ENCODE results near the gene MSL2.
"Not testable (repeated sequence)": the region's sequence is repeated elsewhere in the genome, so short reads cannot be mapped to it uniquely, and the experiment has no call there.

MSL2 gene
- total RNA-seq: 13.8 to 51.2 (median 23.1) reads per million in 18 experiments

- DNase-seq: no peak
These were observed at the start of gene MSL2 for GRCh38 chr3:136196064-136196400. Gene MSL2, minus strand, starts transcription at chr3:136196335. Its CDS starts 1,222 bp downstream, at chr3:136195113.

GRCh38 chr3:136245691-136246090 lies 49.6 kb upstream of the MSL2 start:
- DNase-seq: no peak

- DNase-seq: no peak
These were observed 43.0 kb upstream of the MSL2 start for GRCh38 chr3:136239094-136239493.

- DNase-seq: no peak
These were observed 42.0 kb upstream of the MSL2 start for GRCh38 chr3:136237961-136238649.

GRCh38 chr3:136237103-136237502 lies 41.0 kb upstream of the MSL2 start:
- no peak for DNase-seq

- DNase-seq: no peak
These were observed 40.0 kb upstream of the MSL2 start for GRCh38 chr3:136236109-136236508.

- DNase-seq: no peak
These were observed 39.4 kb upstream of the MSL2 start for GRCh38 chr3:136235545-136235944.

GRCh38 chr3:136232413-136232812 lies 36.3 kb upstream of the MSL2 start:
- DNase-seq: no peak

- not testable (repeated sequence) for DNase-seq
These were observed 26.6 kb upstream of the MSL2 start for GRCh38 chr3:136222746-136223145.

- no peak for DNase-seq
These were observed 15.4 kb upstream of the MSL2 start for GRCh38 chr3:136211547-136211946.

- DNase-seq: no peak
These were observed 13.8 kb upstream of the MSL2 start for GRCh38 chr3:136209921-136210320.

- no peak for DNase-seq
These were observed 11.5 kb upstream of the MSL2 start for GRCh38 chr3:136207489-136208115.

GRCh38 chr3:136199219-136199618 lies 3.1 kb upstream of the MSL2 start:
- DNase-seq: not testable (repeated sequence)

GRCh38 chr3:136198462-136199078 lies 2.4 kb upstream of the MSL2 start:
- not testable (repeated sequence) for DNase-seq

- DNase-seq: no peak
These were observed 1.1 kb upstream of the MSL2 start for GRCh38 chr3:136197159-136197793.

- peak; percentile 100 for DNase-seq
These were observed 445 bp upstream of the MSL2 start for GRCh38 chr3:136196401-136197158.

- peak; percentile 74 to 86 for DNase-seq
These were observed 674 bp downstream of the MSL2 start for GRCh38 chr3:136195258-136196063.

GRCh38 chr3:136194409-136195257 lies 1.5 kb downstream of the MSL2 start:
- peak; percentile 72 to 89 for DNase-seq

GRCh38 chr3:136193278-136194054 lies 2.7 kb downstream of the MSL2 start:
- DNase-seq: peak; percentile 61

- no peak for DNase-seq
These were observed 3.3 kb downstream of the MSL2 start for GRCh38 chr3:136192831-136193230.
